IMR-90 (cell line): Measurements from ENCODE around the gene RIMS1. TPM values are rescaled to one million over a fixed set of nuclear protein-coding genes. Genes with fewer than 3 reads are reported as not detected.

Experiments
- ATAC-seq: fragments of 200-7000 bp; cut with Tn5 transposase; 2 replicates; pipeline ENCODE4 v1.9.1; 2020; ENCODE audit warnings: low read depth, mild to moderate bottlenecking, moderate library complexity
- BruUV-seq: library from RNA; stranded (reverse); fragments of 400-500 nt; replicated peaks from 2 replicates; lab custom pipeline; 2021; lab: Mats Ljungman, UMichigan
- CTCF ChIA-PET: fragments of 300-600 bp; formaldehyde crosslinking; extraction: SDS; loops from one replicate; lab custom pipeline; 2021; ENCODE audit warnings: antibody characterized with exemption; lab: Yijun Ruan, JAX
- POLR2A ChIA-PET: fragments of 300-600 bp; sonication (Branson Sonifier 250); formaldehyde crosslinking; loops from one replicate; lab custom pipeline; 2022; ENCODE audit warnings: antibody characterized with exemption; ENCODE audit not compliant: unreplicated experiment; lab: Charles Lee
- DNase-seq: peaks from one replicate; pipeline ENCODE4 v3.0.0; 2013
- H2AFZ ChIP-seq: replicated peaks from 2 replicates; pipeline ENCODE3; 2013; ENCODE audit warnings: low read length, mild to moderate bottlenecking; ENCODE audit not compliant: poor library complexity
- H2AK5ac ChIP-seq: 2 replicates; pipeline ENCODE4 v1.6.1; 2013; ENCODE audit warnings: low read depth, low read length, inconsistent platforms
- H2AK9ac ChIP-seq: replicated peaks from 2 replicates; pipeline ENCODE3; 2013; ENCODE audit warnings: mild to moderate bottlenecking, low read depth, low read length, moderate library complexity; ENCODE audit not compliant: poor library complexity
- H2BK120ac ChIP-seq: 2 replicates; pipeline ENCODE4 v1.6.1; 2013; ENCODE audit warnings: low read depth, low read length, inconsistent platforms
- H2BK15ac ChIP-seq: 3 replicates; pipeline ENCODE4 v1.6.1; 2013; ENCODE audit warnings: low read depth, low read length, inconsistent platforms
- H2BK20ac ChIP-seq: 2 replicates; pipeline ENCODE4 v1.6.1; 2013; ENCODE audit warnings: low read depth, mild to moderate bottlenecking, inconsistent platforms, low read length, moderate library complexity
- H2BK5ac ChIP-seq: 2 replicates; pipeline ENCODE4 v1.6.1; 2013; ENCODE audit warnings: mild to moderate bottlenecking, low read depth, low read length, inconsistent platforms; ENCODE audit not compliant: poor library complexity, severe bottlenecking
- H3K14ac ChIP-seq: replicated peaks from 2 replicates; pipeline ENCODE4 v1.6.1; 2013; ENCODE audit warnings: low read depth, low read length, inconsistent platforms
- H3K18ac ChIP-seq: 2 replicates; pipeline ENCODE4 v1.6.1; 2013; ENCODE audit warnings: low read depth, low read length, control low read depth
- H3K23ac ChIP-seq: 2 replicates; pipeline ENCODE4 v1.6.1; 2013; ENCODE audit warnings: low read depth, low read length, inconsistent platforms
- H3K27ac ChIP-seq: 2 replicates; pipeline ENCODE4 v1.5.1; 2013; ENCODE audit warnings: mild to moderate bottlenecking, control low read depth, low read length; ENCODE audit not compliant: insufficient read depth
- H3K27me3 ChIP-seq: 2 replicates; pipeline ENCODE4 v1.6.1; 2013; ENCODE audit warnings: low read length; ENCODE audit not compliant: control insufficient read depth, insufficient read depth
- H3K36me3 ChIP-seq: 2 replicates; pipeline ENCODE4 v1.6.1; 2013; ENCODE audit warnings: low read length, mixed read lengths; ENCODE audit not compliant: control insufficient read depth, insufficient read depth
- H3K4ac ChIP-seq: 2 replicates; pipeline ENCODE4 v1.6.1; 2013; ENCODE audit warnings: low read depth, low read length, inconsistent platforms
- H3K4me1 ChIP-seq: 2 replicates; pipeline ENCODE4 v1.6.1; 2013; ENCODE audit warnings: low read length, mixed read lengths; ENCODE audit not compliant: control insufficient read depth, insufficient read depth
- H3K4me2 ChIP-seq: 2 replicates; pipeline ENCODE4 v1.6.1; 2013; ENCODE audit warnings: low read depth, mild to moderate bottlenecking, control low read depth, low read length, moderate library complexity
- H3K4me3 ChIP-seq: 2 replicates; pipeline ENCODE4 v1.5.1; 2013; ENCODE audit warnings: low read depth, mild to moderate bottlenecking, control low read depth, low read length, moderate library complexity; ENCODE audit not compliant: insufficient read depth
- H3K56ac ChIP-seq: 2 replicates; pipeline ENCODE4 v1.6.1; 2013; ENCODE audit warnings: low read length, inconsistent platforms; ENCODE audit not compliant: insufficient read depth; ENCODE audit errors: extremely low read depth
- H3K79me1 ChIP-seq, 2 experiments: 2 replicates each; pipeline ENCODE4 v1.6.1; 2013; ENCODE audit warnings: low read length in 2 of 2, inconsistent platforms in 1 of 2, low read depth in 1 of 2
- H3K9ac ChIP-seq: 2 replicates; pipeline ENCODE4 v1.6.1; 2013; ENCODE audit warnings: low read depth, low read length, control low read depth
- H3K9me1 ChIP-seq: 2 replicates; pipeline ENCODE4 v1.6.1; 2013; ENCODE audit warnings: low read length, inconsistent platforms; ENCODE audit not compliant: insufficient read depth
- H3K9me3 ChIP-seq: 2 replicates; pipeline ENCODE4 v1.6.1; 2013; ENCODE audit warnings: low read length; ENCODE audit not compliant: control insufficient read depth, insufficient read depth
- H4K20me1 ChIP-seq: 2 replicates; pipeline ENCODE4 v1.6.1; 2013; ENCODE audit warnings: low read length, inconsistent platforms; ENCODE audit not compliant: insufficient read depth
- H4K5ac ChIP-seq: 2 replicates; pipeline ENCODE4 v1.6.1; 2013; ENCODE audit warnings: mild to moderate bottlenecking, low read depth, low read length, control low read depth
- H4K8ac ChIP-seq, 2 experiments: 2 replicates each; pipeline ENCODE4 v1.6.1; 2013; ENCODE audit warnings: low read depth in 2 of 2, low read length in 2 of 2, control low read depth in 1 of 2, inconsistent platforms in 1 of 2
- H4K91ac ChIP-seq: 2 replicates; pipeline ENCODE4 v1.6.1; 2013; ENCODE audit warnings: low read depth, low read length, inconsistent platforms; ENCODE audit not compliant: insufficient read depth
- CEBPB ChIP-seq: IDR thresholded peaks from 2 replicates; pipeline ENCODE4 v1.6.1; 2012; ENCODE audit warnings: low read depth, low read length, improper control_type of control experiment
- FOS ChIP-seq: fragments of 150-350 bp; IDR thresholded peaks from 2 replicates; pipeline ENCODE4 v1.6.1; 2016; ENCODE audit warnings: low read depth, low read length
- MAFK ChIP-seq: IDR thresholded peaks from 2 replicates; pipeline ENCODE4 v1.6.1; 2012; ENCODE audit warnings: low read depth, low read length, improper control_type of control experiment
- MAZ ChIP-seq: IDR thresholded peaks from 2 replicates; pipeline ENCODE4 v1.6.1; 2012; ENCODE audit warnings: low read depth, mild to moderate bottlenecking, low read length, improper control_type of control experiment, moderate library complexity, borderline replicate concordance
- MXI1 ChIP-seq: IDR thresholded peaks from 2 replicates; pipeline ENCODE4 v1.6.1; 2012; ENCODE audit warnings: low read depth, mild to moderate bottlenecking, low read length, moderate library complexity, borderline replicate concordance
- NFE2L2 ChIP-seq: fragments of 150-350 bp; IDR thresholded peaks from 2 replicates; pipeline ENCODE4 v1.6.1; 2016; ENCODE audit warnings: low read depth, mild to moderate bottlenecking, low read length
- RAD21 ChIP-seq: IDR thresholded peaks from 2 replicates; pipeline ENCODE4 v1.6.1; 2012; ENCODE audit warnings: low read length, improper control_type of control experiment
- RCOR1 ChIP-seq: IDR thresholded peaks from 2 replicates; pipeline ENCODE4 v1.6.1; 2012; ENCODE audit warnings: mild to moderate bottlenecking, low read length, improper control_type of control experiment; ENCODE audit not compliant: insufficient replicate concordance
- RFX5 ChIP-seq: IDR thresholded peaks from 2 replicates; pipeline ENCODE4 v1.8.0; 2012; ENCODE audit warnings: low read depth, mild to moderate bottlenecking, low read length, moderate library complexity
- SMC3 ChIP-seq: fragments of 150-350 bp; IDR thresholded peaks from 2 replicates; pipeline ENCODE4 v1.6.1; 2016; ENCODE audit warnings: low read depth, mild to moderate bottlenecking, antibody characterized with exemption, low read length, moderate library complexity
- dilution Hi-C: fragments of 300-500 bp; cut with HindIII; formaldehyde crosslinking; loops from one replicate; pipeline ENCODE4 v1.14.3; 2018; ENCODE audit warnings: low sequenced_read_pairs; ENCODE audit not compliant: unreplicated experiment
- in situ Hi-C: fragments of 300-500 bp; cut with MboI; formaldehyde crosslinking; loops from 3 replicates; pipeline ENCODE4 v1.14.3; 2019; ENCODE audit warnings: low sequenced_read_pairs, inconsistent platforms, mixed read lengths
- intact Hi-C: fragments of 100-400 bp; cut with micrococcal nuclease; formaldehyde crosslinking; loops from 2 replicates; pipeline ENCODE4 v1.10.0; 2022
- polyA plus RNA-seq, 3 experiments: library from polyadenylated mRNA; depleted of rRNA; stranded (reverse); fragments of >200 nt; gene quantifications; 2 replicates each; pipeline ENCODE4 v1.2.3, GENCODE V29; 2012; ENCODE audit warnings: low replicate concordance in 1 of 3
- total RNA-seq: library from RNA; depleted of rRNA; stranded (reverse); fragments of >200 nt; gene quantifications from 2 replicates; pipeline ENCODE4 v1.2.3, GENCODE V29; 2012
- TF ChIP-seq, protein P1 (sequence below): conservative IDR thresholded peaks from 2 replicates; pipeline ENCODE4 v1.5.1; 2012; ENCODE audit warnings: mild to moderate bottlenecking, low read depth, low read length, improper control_type of control experiment
- TF ChIP-seq, protein P2 (sequence below): fragments of 150-350 bp; IDR thresholded peaks from 2 replicates; pipeline ENCODE4 v1.6.1; 2017; ENCODE audit warnings: mild to moderate bottlenecking, antibody characterized with exemption, low read length, low read depth
- TF ChIP-seq, protein P3 (sequence below): fragments of 150-350 bp; IDR thresholded peaks from 2 replicates; pipeline ENCODE4 v1.6.1; 2016; ENCODE audit warnings: low read depth, mild to moderate bottlenecking, low read length, moderate library complexity, borderline replicate concordance

Gene RIMS1
- total and polyA plus RNA-seq, 2 of the 4 experiments (the other 2 are of a cell fraction), result 0.44 to 3.8 TPM

DNA sequence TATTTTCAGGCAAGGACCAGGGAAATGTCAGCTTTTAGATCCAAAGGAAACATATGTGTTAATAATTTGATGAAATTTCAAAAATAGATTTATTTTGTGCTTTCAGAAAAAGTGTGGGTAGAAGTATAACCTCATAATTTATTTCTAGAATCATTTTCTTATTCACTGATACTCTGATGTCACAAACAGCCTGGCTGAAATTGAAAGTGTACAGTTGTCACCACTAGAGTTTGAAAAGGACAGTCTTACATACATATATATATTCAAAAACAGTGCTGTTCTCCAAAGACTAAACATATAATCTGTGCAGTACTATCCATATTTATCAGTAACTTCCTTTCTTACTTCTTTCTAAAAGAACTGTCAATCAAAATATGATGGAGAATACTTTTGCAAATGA lies 481.1 kb downstream of the RIMS1 start:
- no TSS peak for BruUV-seq
- Histone ChIP-seq H3K27me3 (no peaks in the 10 kb centered on the region), H3K18ac (no peak overlapping the region), H4K20me1 (no peaks in the 10 kb centered on the region), H3K4ac (no peak overlapping the region), H3K9ac (no peak overlapping the region), H3K9me1 (no peaks in the 10 kb centered on the region), H3K27ac (no peak overlapping the region), H2BK20ac (no peak overlapping the region), H3K23ac (no peak overlapping the region), H3K4me1 (no peaks in the 10 kb centered on the region), H3K4me2 (no peak overlapping the region), H2BK120ac (no peak overlapping the region), H2AFZ (no peak overlapping the region), H4K5ac (no peak overlapping the region), H3K79me1 (no peaks in the 10 kb centered on the region), H3K4me3 (no peak overlapping the region), H4K91ac (no peak overlapping the region), H3K36me3 (no peaks in the 10 kb centered on the region), H3K56ac (no peak overlapping the region), H2BK15ac (no peak overlapping the region), H3K9me3 (no peaks in the 10 kb centered on the region), H4K8ac (no peak overlapping the region), H2BK5ac (no peak overlapping the region), H3K14ac (no peak overlapping the region), H2AK5ac (no peak overlapping the region), H2AK9ac (no peak overlapping the region)
- intact Hi-C loops (no loop called here), dilution Hi-C loops (no loop called here), in situ Hi-C loops (no loop called here)
- CTCF ChIA-PET, result interaction anchor here (0.8 to 1.6 kb wide), 2 partner anchors 11 to 16 kb away, joined by 3 read pairs; no protein-coding TSS in a partner anchor
- DNase-seq (no peak), ATAC-seq (no peak)
- POLR2A ChIA-PET, result no interaction called here
- TF ChIP-seq RAD21, result no peak
- no peak for TF ChIP-seq NFE2L2
- TF ChIP-seq, protein P1, sequence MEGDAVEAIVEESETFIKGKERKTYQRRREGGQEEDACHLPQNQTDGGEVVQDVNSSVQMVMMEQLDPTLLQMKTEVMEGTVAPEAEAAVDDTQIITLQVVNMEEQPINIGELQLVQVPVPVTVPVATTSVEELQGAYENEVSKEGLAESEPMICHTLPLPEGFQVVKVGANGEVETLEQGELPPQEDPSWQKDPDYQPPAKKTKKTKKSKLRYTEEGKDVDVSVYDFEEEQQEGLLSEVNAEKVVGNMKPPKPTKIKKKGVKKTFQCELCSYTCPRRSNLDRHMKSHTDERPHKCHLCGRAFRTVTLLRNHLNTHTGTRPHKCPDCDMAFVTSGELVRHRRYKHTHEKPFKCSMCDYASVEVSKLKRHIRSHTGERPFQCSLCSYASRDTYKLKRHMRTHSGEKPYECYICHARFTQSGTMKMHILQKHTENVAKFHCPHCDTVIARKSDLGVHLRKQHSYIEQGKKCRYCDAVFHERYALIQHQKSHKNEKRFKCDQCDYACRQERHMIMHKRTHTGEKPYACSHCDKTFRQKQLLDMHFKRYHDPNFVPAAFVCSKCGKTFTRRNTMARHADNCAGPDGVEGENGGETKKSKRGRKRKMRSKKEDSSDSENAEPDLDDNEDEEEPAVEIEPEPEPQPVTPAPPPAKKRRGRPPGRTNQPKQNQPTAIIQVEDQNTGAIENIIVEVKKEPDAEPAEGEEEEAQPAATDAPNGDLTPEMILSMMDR, result no peak
- no peak for TF ChIP-seq RCOR1
- TF ChIP-seq, protein P2, sequence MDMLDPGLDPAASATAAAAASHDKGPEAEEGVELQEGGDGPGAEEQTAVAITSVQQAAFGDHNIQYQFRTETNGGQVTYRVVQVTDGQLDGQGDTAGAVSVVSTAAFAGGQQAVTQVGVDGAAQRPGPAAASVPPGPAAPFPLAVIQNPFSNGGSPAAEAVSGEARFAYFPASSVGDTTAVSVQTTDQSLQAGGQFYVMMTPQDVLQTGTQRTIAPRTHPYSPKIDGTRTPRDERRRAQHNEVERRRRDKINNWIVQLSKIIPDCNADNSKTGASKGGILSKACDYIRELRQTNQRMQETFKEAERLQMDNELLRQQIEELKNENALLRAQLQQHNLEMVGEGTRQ, result no peak
- TF ChIP-seq FOS, result no peak
- no peak for TF ChIP-seq MAFK
- no peak for TF ChIP-seq RFX5
- TF ChIP-seq, protein P3, sequence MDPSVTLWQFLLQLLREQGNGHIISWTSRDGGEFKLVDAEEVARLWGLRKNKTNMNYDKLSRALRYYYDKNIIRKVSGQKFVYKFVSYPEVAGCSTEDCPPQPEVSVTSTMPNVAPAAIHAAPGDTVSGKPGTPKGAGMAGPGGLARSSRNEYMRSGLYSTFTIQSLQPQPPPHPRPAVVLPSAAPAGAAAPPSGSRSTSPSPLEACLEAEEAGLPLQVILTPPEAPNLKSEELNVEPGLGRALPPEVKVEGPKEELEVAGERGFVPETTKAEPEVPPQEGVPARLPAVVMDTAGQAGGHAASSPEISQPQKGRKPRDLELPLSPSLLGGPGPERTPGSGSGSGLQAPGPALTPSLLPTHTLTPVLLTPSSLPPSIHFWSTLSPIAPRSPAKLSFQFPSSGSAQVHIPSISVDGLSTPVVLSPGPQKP, result no peak
- no peak for TF ChIP-seq MAZ
- no peak for TF ChIP-seq SMC3
- TF ChIP-seq CEBPB, result no peak
- no peak for TF ChIP-seq MXI1
